H1 (cell line): Measurements from ENCODE around the gene FRA10AC1.

Source experiments
- CTCF ChIP-seq, 3 experiments: IDR thresholded peaks; 1 replicate in 2 of 3; 2 replicates in 1 of 3; pipeline versions ENCODE4 v1.5.1 to v1.6.1; 2011; ENCODE audit warnings: low read length in 3 of 3, mild to moderate bottlenecking in 3 of 3, inconsistent platforms in 2 of 3, low read depth in 1 of 3, moderate library complexity in 1 of 3; ENCODE audit not compliant: insufficient read depth in 1 of 3; ENCODE audit errors: control extremely low read depth in 1 of 3
- EP300 ChIP-seq, 2 experiments: IDR thresholded peaks; 1 replicate in 1 of 2; 2 replicates in 1 of 2; pipeline ENCODE4 v1.6.1; 2011 to 2012; ENCODE audit warnings: low read depth in 2 of 2, low read length in 2 of 2, mild to moderate bottlenecking in 2 of 2, borderline replicate concordance in 1 of 2, inconsistent platforms in 1 of 2, moderate library complexity in 1 of 2
- MAX ChIP-seq: IDR thresholded peaks from 2 replicates; pipeline ENCODE4 v1.6.1; 2012; ENCODE audit warnings: inconsistent platforms
- POLR2AphosphoS5 ChIP-seq: IDR thresholded peaks from 2 replicates; pipeline ENCODE4 v1.6.1; 2011; ENCODE audit warnings: low read depth, low read length
- TAF1 ChIP-seq: IDR thresholded peaks from 2 replicates; pipeline ENCODE4 v1.6.1; 2011; ENCODE audit warnings: mild to moderate bottlenecking, low read depth, low read length
- YY1 ChIP-seq: IDR thresholded peaks from 2 replicates; pipeline ENCODE4 v1.6.1; 2011; ENCODE audit warnings: low read depth, mild to moderate bottlenecking, low read length

GRCh38 chr10:93680412-93681047 is 21.9 kb downstream of the FRA10AC1 start:
- TF ChIP-seq CTCF (IDR thresholded peaks at IDR 0.05; ENCODE audit: control extremely low read depth in 1 of 3, insufficient read depth in 1 of 3, low read depth in 1 of 3, low read length in 3 of 3) = no peak; a peak in 1 of 4 replicates
- no peak for TF ChIP-seq MAX
- no peak for TF ChIP-seq YY1
- TF ChIP-seq EP300 (IDR thresholded peaks at IDR 0.05; ENCODE audit: borderline replicate concordance in 1 of 2, low read depth in 2 of 2, low read length in 2 of 2) = no peak
- TF ChIP-seq POLR2AphosphoS5 = no peak
- no peak for TF ChIP-seq TAF1
